Measurements from ENCODE around the gene PDE8B. TPM values are rescaled to one million over a fixed set of nuclear protein-coding genes. Genes with fewer than 3 reads are reported as not detected.

Gene PDE8B
- total RNA-seq, 1 experiment from 2014 or later = 0.17 TPM

DNA sequence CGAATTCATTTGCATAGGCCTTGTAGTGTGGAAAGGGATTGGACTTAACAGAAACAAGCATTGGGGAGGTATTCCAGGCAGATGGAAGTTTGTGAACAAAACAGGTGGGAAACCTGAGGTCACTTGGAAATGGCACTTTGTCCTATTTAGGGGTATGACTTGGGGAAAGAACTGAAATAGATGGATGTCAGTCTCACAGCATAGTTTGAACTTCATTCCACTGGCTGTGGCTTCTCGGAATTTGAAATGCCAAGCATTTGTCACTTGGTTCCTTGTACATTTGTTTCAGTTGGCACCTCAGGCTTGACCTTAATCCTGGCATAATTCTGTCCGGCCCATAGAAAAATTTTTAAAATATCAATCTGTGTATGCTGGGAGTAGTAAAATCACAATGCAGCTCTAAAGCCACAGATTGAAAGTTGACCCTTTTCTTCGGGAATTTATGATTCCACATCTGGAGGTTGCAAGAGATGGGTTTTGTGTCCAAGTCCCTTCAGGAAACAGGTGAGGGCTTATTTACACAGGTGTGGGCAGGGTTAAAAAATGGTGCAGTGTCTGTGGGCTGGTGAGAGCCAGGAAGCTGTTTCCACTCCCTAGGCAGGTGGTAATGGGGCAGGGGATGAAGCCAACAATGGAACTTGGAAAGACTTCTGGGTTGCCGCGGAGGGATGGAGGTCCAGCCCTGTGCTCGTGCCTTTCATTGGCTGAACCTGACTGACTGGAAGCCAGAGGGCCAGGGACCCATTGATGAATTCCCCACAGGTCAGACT is 39.2 kb upstream of the PDE8B start:
- H3K4me1 ChIP-seq (ENCODE audit: control insufficient read depth in 1 of 2, insufficient read depth in 2 of 2, low read length in 2 of 2) = peaks cover 10 to 21% of the 10 kb centered on the region in 2 experiments; a peak in 3 of 4 replicates
- ATAC-seq = no peak
- H3K27me3 ChIP-seq (ENCODE audit: insufficient read depth, low read length) = no peaks in the 10 kb centered on the region
- no TSS peak for BruUV-seq (replicated peaks)
- no peak for TF ChIP-seq SIN3A (IDR thresholded peaks at IDR 0.05; ENCODE audit: low read depth)
- no peak overlapping the region for H3K4me2 ChIP-seq (ENCODE audit: low read length)
- no peaks in the 10 kb centered on the region for H4K20me1 ChIP-seq (ENCODE audit: insufficient read depth)
- no peaks in the 10 kb centered on the region for H3K79me2 ChIP-seq (ENCODE audit: insufficient read depth, low read length)
- H3K9ac ChIP-seq (ENCODE audit: low read length) = no peak overlapping the region
- no peak overlapping the region for H2AFZ ChIP-seq (ENCODE audit: low read depth, low read length, poor library complexity, severe bottlenecking)
- DNase-seq (ENCODE audit: low read depth, low spot score) = no peak
- H3K27ac ChIP-seq (ENCODE audit: low read depth, low read length) = no peak overlapping the region
- H3K9me2 ChIP-seq (ENCODE audit: insufficient read depth) = no peaks in the 10 kb centered on the region
- CTCF ChIA-PET = no interaction called here
- intact Hi-C loops (cut with micrococcal nuclease) = no loop called here
- H3K9me3 ChIP-seq (ENCODE audit: control insufficient read depth in 1 of 2, insufficient read depth in 1 of 2, low read depth in 1 of 2, low read length in 2 of 2) = no peaks in the 10 kb centered on the region
- no peaks in the 10 kb centered on the region for H3K36me3 ChIP-seq (ENCODE audit: control insufficient read depth in 1 of 2, insufficient read depth in 2 of 2, low read length in 2 of 2)
- POLR2A ChIA-PET = no interaction called here
- H3K4me3 ChIP-seq (replicated peaks in 1 of 2; ENCODE audit: low read depth in 1 of 2, low read length in 2 of 2) = no peak overlapping the region
- RAD21 ChIA-PET (ENCODE audit: low non-redundant PET in 1 of 2, low total read pairs in 2 of 2, uncharacterized antibody in 2 of 2, unreplicated experiment in 2 of 2) = no interaction called here

DNA sequence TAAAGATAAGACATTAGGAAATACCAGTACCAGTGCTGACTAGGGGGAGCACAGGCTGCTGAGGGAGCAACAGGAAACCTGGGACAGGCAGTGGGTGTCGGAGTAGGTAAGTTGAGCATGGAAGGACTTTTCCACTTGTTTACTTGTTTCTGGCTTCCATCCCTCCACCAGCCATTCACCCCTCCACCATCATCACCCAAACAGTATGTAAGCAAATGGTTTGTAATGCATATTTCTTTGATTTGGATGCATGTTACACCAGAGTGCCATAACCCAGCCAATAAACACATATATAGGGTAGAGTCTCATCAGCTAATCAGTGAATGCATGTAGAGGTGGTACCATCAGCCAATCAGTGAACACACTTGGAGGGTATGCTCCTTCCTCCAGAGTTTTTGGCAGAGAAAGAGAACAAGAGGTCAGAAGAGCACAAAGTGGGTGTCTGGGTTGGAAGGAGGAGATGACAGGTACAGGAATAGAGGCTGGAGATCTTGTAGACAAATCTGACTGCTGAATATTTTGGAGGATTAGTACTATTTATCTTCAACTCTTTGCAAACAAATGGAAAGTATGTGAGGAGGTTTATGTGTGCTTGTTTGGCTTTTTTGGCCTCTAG is 37.7 kb upstream of the PDE8B start:
- Histone ChIP-seq H3K79me2 (ENCODE audit: insufficient read depth, low read length) (no peaks in the 10 kb centered on the region), H4K20me1 (ENCODE audit: insufficient read depth) (no peaks in the 10 kb centered on the region), H3K27me3 (ENCODE audit: insufficient read depth, low read length) (no peaks in the 10 kb centered on the region), H3K9me3 (ENCODE audit: control insufficient read depth in 1 of 2, insufficient read depth in 1 of 2, low read depth in 1 of 2, low read length in 2 of 2) (no peaks in the 10 kb centered on the region), H3K4me1 (ENCODE audit: control insufficient read depth in 1 of 2, insufficient read depth in 2 of 2, low read length in 2 of 2) (peaks cover 10 to 14% of the 10 kb centered on the region in 2 experiments; a peak in 3 of 4 replicates), H3K36me3 (ENCODE audit: control insufficient read depth in 1 of 2, insufficient read depth in 2 of 2, low read length in 2 of 2) (no peaks in the 10 kb centered on the region), H3K4me3 (replicated peaks in 1 of 2; ENCODE audit: low read depth in 1 of 2, low read length in 2 of 2) (no peak overlapping the region), H3K9me2 (ENCODE audit: insufficient read depth) (no peaks in the 10 kb centered on the region), H3K4me2 (ENCODE audit: low read length) (no peak overlapping the region), H3K9ac (ENCODE audit: low read length) (no peak overlapping the region), H2AFZ (ENCODE audit: low read depth, low read length, poor library complexity, severe bottlenecking) (no peak overlapping the region), H3K27ac (ENCODE audit: low read depth, low read length) (no peak overlapping the region)
- TF ChIP-seq TCF7L2 (IDR thresholded peaks at IDR 0.05; ENCODE audit: borderline replicate concordance, extremely low read depth, insufficient read depth, insufficient read length) = no peak
- TF ChIP-seq, protein P1, sequence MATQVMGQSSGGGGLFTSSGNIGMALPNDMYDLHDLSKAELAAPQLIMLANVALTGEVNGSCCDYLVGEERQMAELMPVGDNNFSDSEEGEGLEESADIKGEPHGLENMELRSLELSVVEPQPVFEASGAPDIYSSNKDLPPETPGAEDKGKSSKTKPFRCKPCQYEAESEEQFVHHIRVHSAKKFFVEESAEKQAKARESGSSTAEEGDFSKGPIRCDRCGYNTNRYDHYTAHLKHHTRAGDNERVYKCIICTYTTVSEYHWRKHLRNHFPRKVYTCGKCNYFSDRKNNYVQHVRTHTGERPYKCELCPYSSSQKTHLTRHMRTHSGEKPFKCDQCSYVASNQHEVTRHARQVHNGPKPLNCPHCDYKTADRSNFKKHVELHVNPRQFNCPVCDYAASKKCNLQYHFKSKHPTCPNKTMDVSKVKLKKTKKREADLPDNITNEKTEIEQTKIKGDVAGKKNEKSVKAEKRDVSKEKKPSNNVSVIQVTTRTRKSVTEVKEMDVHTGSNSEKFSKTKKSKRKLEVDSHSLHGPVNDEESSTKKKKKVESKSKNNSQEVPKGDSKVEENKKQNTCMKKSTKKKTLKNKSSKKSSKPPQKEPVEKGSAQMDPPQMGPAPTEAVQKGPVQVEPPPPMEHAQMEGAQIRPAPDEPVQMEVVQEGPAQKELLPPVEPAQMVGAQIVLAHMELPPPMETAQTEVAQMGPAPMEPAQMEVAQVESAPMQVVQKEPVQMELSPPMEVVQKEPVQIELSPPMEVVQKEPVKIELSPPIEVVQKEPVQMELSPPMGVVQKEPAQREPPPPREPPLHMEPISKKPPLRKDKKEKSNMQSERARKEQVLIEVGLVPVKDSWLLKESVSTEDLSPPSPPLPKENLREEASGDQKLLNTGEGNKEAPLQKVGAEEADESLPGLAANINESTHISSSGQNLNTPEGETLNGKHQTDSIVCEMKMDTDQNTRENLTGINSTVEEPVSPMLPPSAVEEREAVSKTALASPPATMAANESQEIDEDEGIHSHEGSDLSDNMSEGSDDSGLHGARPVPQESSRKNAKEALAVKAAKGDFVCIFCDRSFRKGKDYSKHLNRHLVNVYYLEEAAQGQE (IDR thresholded peaks at IDR 0.05; ENCODE audit: low read depth) = no peak
- no peak for TF ChIP-seq ZFX (IDR thresholded peaks at IDR 0.05)
- TF ChIP-seq YY1 (IDR thresholded peaks at IDR 0.05; ENCODE audit: extremely low read depth, insufficient replicate concordance, low read depth, low read length) = no peak
- TF ChIP-seq, protein P2, sequence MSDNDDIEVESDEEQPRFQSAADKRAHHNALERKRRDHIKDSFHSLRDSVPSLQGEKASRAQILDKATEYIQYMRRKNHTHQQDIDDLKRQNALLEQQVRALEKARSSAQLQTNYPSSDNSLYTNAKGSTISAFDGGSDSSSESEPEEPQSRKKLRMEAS (IDR thresholded peaks at IDR 0.05) = no peak
- no peak for TF ChIP-seq JUND (IDR thresholded peaks at IDR 0.05)
- TF ChIP-seq ELF1 (IDR thresholded peaks at IDR 0.05; ENCODE audit: borderline replicate concordance, low read depth) = no peak
- no peak for TF ChIP-seq SIN3A (IDR thresholded peaks at IDR 0.05; ENCODE audit: low read depth)
- intact Hi-C loops (cut with micrococcal nuclease) = no loop called here
- POLR2A ChIA-PET = no interaction called here
- RAD21 ChIA-PET (ENCODE audit: low non-redundant PET in 1 of 2, low total read pairs in 2 of 2, uncharacterized antibody in 2 of 2, unreplicated experiment in 2 of 2) = no interaction called here
- no peak for ATAC-seq
- no peak for DNase-seq (ENCODE audit: low read depth, low spot score)
- no TSS peak for BruUV-seq (replicated peaks)
- CTCF ChIA-PET = no interaction called here

Measured in HCT116 (cell line).